KOPT-K1 (cell line): Measurements from ENCODE around the gene PI4K2B.
A peak's percentile ranks its signal among the peaks of the same experiment; 100 is the strongest.
"Not testable (repeated sequence)": the region's sequence is repeated elsewhere in the genome, so short reads cannot be mapped to it uniquely, and the experiment has no call there.

Experiments used
- H3K27ac ChIP-seq: fragments of 200-600 bp; sonication (generic); 2 replicates; pipeline ENCODE4 v1.5.1; 2016; ENCODE audit warnings: antibody characterized with exemption, mild to moderate bottlenecking, low read depth, low read length; ENCODE audit not compliant: poor library complexity, severe bottlenecking
- H3K36me3 ChIP-seq: fragments of 200-600 bp; sonication (generic); 2 replicates; pipeline ENCODE4 v1.5.1; 2017; ENCODE audit warnings: antibody characterized with exemption, mild to moderate bottlenecking, low read length, moderate library complexity; ENCODE audit not compliant: insufficient read depth
- H3K9me3 ChIP-seq: fragments of 200-600 bp; sonication (generic); 2 replicates; pipeline ENCODE4 v1.5.1; 2017; ENCODE audit warnings: antibody characterized with exemption, low read length, mild to moderate bottlenecking; ENCODE audit not compliant: insufficient read depth, poor library complexity, severe bottlenecking

The PI4K2B gene

DNA sequence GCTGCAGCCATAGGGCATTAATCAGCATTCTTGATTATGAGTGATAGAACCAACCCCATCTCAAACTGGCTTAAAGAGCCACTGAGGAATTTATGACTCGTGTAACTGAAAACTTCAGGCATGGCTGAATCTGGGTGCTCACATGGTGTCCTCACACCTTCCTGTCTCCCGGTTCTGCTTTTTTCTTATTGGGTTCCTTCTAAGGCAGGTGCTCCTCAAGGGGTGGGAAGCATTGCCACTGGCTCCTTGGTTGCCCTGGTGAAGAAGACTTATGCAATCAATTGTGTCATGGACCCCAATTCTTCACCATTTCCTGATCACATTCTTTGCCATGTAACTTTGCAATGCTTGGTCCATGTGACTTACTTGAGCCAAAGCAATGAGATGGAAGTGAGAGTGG lies 74.5 kb downstream of the PI4K2B start:
- Histone ChIP-seq H3K9me3 (no peaks in the 10 kb centered on the region), H3K27ac (no peak overlapping the region), H3K36me3 (no peaks in the 10 kb centered on the region)

- Histone ChIP-seq H3K9me3 (no peaks in the 10 kb centered on the region), H3K27ac (no peak overlapping the region), H3K36me3 (no peaks in the 10 kb centered on the region)
These were observed 74.9 kb downstream of the PI4K2B start for GRCh38 chr4:25308761-25309160.

DNA sequence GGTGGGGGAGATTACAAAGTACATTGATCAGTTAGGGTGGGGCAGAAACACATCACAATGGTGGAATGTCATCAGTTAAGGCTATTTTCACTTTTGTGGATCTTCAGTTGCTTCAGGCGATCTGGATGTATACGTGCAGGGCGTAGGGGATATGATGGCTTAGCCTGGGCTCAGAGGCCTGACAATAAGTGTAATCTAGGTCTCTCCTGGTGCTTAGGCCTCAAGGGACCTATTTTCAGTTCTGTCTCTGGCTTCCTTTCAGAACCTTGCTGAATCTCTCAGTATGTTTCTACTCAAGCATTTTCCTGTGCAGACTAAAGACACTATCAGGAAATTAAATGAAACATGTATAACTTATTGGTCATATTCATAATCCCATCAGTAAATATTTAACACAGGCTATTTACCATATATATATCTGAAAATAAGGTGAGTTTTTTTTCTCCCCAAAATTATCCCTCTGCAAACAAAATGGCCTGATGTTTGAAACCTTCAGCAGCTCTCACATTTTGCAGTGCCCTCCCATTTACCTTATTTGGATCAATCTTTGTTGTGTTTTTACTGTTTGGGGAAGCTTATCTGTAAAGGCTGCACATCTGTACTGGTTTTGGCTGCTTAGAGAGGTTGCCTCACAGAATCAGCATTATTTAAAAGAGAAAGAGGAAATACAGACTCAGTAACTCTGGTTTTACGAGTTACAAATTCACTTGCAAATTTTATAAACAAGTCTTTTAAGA lies 76.4 kb downstream of the PI4K2B start:
- Histone ChIP-seq H3K9me3 (no peaks in the 10 kb centered on the region), H3K36me3 (no peaks in the 10 kb centered on the region; the same call in 1 of the 2 replicates), H3K27ac (no peak overlapping the region)

DNA sequence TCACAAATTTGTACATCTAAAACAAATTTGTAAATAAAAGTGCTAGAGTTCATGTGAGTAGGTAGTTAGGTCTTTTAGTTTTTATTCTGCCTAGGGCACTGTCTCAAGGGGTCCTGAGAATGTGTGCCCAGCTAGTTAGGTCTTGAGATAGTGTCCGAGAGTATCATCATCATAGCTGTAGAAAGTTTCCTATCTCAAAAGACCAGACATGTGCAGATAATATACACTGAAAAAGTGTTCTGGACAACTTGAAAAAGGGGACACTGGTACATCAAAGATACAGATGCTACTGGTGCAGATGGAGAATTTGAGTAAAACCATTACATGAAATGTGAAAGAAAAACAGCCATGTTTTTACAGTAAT lies 77.0 kb downstream of the PI4K2B start:
- no peaks in the 10 kb centered on the region for H3K9me3 ChIP-seq
- no peak overlapping the region for H3K27ac ChIP-seq
- peaks cover 4% of the 10 kb centered on the region; the same call in 1 of the 2 replicates for H3K36me3 ChIP-seq

DNA sequence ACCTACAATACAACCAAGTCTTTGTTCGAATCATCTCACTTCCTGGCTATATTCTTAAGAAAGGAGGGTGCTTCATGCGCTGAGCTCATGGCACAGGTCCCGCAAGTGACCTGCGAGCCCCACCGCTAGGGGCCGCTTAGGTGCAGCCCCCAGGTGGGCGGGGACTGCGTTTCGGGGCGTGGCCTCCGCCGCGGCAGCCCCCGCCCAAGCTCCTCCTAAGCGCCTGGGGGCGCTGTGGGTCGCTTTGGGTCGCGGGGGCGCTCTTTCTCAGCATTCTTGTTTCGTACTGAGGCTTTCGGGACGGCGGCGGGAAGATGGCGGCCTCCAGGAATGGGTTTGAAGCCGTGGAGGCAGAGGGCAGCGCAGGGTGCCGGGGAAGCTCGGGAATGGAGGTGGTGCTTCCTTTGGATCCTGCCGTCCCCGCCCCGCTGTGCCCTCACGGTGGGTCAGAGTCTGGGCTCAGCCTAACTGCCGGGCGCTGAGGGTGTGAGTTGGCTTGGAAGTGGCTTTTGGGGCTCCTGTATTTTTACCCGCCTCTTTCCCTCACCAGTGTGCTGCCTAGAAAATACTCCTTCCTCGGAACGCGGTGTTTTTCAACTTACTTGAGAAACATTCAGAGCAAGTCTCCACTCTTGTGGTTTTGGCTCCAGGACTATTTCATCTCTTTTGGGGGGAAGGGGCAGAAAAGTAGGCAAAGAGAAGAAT lies 78.8 kb downstream of the PI4K2B start, which contains the start of gene ZCCHC4:
Gene ZCCHC4 (plus strand): TSS at position 279 of the 705 bp plus-strand sequence. CDS start 36 bp downstream, at position 315.
- peaks cover 21% of the 10 kb centered on the region for H3K36me3 ChIP-seq
- no peaks in the 10 kb centered on the region for H3K9me3 ChIP-seq
- H3K27ac ChIP-seq: peak within 1 kb of the TSS; percentile 67

DNA sequence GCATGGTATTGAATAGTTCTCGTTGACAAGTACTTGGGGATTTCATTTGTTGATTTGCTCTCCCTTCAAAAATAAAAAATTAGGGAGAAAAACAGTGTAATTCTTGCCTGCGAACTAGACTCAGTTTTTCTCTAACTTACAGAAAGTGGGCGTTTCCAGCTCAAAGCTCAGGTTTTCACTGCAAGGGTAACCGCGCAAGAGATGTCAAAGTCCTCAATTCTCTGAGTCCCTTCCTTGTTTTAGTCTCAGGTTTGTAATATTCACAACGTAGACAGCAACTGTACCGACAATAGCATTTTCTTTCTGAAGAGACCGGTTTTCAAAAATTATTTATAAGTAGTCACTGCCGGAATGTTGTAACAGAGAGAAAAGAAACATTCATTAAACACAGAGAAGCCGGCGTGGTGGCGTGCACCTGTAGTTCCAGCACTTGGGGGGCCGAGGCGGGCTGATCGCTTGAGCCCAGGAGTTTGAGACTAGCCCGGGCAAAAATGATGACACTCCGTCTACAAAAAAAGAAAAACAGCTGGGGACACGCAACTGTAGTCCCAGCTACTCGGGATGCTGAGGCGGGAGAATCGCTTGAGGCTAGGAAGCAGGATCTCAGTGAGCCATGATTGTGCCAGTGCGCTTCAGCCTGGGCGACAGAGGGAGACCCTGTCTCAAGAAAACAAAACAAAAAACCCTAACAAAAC lies 79.5 kb downstream of the PI4K2B start:
- H3K9me3 ChIP-seq: no peaks in the 10 kb centered on the region
- peak overlapping the region; percentile 67 for H3K27ac ChIP-seq
- peaks cover 26% of the 10 kb centered on the region for H3K36me3 ChIP-seq

DNA sequence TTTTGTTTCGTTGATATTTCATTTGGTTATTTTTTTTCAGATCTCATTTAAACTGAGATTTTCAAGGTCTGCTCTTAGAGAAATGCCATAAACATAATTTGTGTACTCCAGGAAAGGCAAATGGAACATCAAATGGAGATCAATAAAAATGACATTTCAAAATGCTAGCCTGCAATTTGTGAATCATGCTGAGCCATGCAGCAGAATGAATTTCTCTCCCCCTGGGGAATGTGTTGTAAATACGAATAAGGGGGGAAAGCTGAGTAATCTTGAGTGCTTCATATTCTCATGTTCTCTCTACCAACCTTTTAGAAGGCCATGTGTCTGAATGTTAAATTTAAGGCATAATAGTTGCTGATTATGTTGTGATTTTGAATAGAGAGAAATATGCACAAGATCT lies 86.5 kb downstream of the PI4K2B start:
- no peaks in the 10 kb centered on the region for H3K9me3 ChIP-seq
- no peak overlapping the region for H3K27ac ChIP-seq
- H3K36me3 ChIP-seq: peaks cover 49% of the 10 kb centered on the region

- Histone ChIP-seq H3K9me3 (no peaks in the 10 kb centered on the region), H3K36me3 (peaks cover 45% of the 10 kb centered on the region), H3K27ac (no peak overlapping the region)
These were observed 86.9 kb downstream of the PI4K2B start for GRCh38 chr4:25320773-25321172.

DNA sequence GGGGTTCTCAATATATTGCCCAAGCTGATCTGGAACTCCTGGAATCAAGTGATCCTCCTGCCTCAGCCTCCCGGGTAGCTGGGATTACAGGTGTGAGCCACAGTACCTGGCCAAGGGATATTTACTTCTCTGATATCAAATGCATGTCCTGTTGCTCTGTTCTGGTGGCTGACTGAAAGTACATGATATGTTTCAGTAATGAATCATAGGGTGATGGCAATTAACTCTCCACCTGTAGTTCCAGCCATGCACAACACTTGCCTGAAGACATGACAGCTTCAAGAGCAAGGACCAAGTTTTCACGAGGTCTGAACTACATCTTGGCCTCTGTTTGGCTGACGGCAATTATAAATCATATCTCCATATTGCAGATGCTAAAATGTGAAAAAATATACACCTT lies 87.9 kb downstream of the PI4K2B start:
- H3K27ac ChIP-seq: no peak overlapping the region
- H3K9me3 ChIP-seq: no peaks in the 10 kb centered on the region
- H3K36me3 ChIP-seq: peaks cover 37% of the 10 kb centered on the region

DNA sequence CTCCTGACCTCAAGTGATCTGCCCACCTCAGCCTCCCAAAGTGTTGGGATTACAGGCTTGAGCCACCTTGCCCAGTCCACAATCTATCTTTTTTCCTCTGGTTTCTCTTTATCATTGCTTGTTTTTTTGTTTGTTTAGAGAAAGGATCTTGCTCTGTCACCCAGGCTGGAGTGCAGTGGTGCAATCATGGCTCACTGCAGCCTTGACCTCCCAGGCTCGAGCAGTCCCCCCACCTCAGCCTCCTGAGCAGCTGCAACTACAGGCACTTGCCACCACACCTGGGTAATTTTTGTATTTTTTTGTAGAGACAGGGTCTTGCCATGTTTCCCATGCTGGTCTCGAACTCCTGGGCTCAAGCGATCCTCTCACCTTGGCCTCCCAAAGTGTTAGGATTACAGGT lies 94.6 kb downstream of the PI4K2B start:
- H3K27ac ChIP-seq, H3K36me3 ChIP-seq, H3K9me3 ChIP-seq: not testable (repeated sequence)
